ENCODE data around the gene CBY2. TPM values are rescaled to one million over a fixed set of nuclear protein-coding genes. Genes with fewer than 3 reads are reported as not detected.

The CBY2 gene
- total RNA-seq, 4 donors from 2014 or later, result not detected

DNA sequence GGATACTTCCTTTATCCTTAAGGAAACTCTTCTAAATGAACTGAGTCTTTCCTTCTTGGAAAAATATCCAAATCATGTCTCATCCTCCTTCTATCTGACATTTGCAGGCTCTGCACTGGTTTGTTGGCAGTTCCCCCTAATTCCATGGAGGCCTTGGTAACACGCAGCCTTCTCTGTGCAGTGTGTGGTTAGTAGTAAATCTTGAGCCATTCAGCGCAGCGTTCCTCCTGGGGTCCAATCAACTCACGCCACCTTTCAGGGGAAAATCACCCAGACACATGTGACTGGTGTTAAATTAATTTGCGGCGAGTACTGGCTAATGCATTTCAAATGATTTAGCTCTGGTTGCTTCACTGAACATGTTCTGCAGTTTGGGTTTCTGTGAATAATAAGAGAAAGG is 21.0 kb upstream of the CBY2 start:
- H3K4me3 ChIP-seq, result no peak overlapping the region
- no peaks in the 10 kb centered on the region for H3K4me1 ChIP-seq
- intact Hi-C loops (cut with DNase I; ENCODE audit: low total_unique reads), result no loop called here
- H3K36me3 ChIP-seq, result no peaks in the 10 kb centered on the region
- H3K27ac ChIP-seq, result no peak overlapping the region
- TF ChIP-seq POLR2A (IDR thresholded peaks at IDR 0.05), result no peak
- TF ChIP-seq, protein P1, sequence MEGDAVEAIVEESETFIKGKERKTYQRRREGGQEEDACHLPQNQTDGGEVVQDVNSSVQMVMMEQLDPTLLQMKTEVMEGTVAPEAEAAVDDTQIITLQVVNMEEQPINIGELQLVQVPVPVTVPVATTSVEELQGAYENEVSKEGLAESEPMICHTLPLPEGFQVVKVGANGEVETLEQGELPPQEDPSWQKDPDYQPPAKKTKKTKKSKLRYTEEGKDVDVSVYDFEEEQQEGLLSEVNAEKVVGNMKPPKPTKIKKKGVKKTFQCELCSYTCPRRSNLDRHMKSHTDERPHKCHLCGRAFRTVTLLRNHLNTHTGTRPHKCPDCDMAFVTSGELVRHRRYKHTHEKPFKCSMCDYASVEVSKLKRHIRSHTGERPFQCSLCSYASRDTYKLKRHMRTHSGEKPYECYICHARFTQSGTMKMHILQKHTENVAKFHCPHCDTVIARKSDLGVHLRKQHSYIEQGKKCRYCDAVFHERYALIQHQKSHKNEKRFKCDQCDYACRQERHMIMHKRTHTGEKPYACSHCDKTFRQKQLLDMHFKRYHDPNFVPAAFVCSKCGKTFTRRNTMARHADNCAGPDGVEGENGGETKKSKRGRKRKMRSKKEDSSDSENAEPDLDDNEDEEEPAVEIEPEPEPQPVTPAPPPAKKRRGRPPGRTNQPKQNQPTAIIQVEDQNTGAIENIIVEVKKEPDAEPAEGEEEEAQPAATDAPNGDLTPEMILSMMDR (IDR thresholded peaks at IDR 0.05), result no peak
- H3K27me3 ChIP-seq, result no peaks in the 10 kb centered on the region
- DNase-seq, result peak in 1 of 2 donors; percentile 24
- H3K9me3 ChIP-seq, result no peaks in the 10 kb centered on the region

DNA sequence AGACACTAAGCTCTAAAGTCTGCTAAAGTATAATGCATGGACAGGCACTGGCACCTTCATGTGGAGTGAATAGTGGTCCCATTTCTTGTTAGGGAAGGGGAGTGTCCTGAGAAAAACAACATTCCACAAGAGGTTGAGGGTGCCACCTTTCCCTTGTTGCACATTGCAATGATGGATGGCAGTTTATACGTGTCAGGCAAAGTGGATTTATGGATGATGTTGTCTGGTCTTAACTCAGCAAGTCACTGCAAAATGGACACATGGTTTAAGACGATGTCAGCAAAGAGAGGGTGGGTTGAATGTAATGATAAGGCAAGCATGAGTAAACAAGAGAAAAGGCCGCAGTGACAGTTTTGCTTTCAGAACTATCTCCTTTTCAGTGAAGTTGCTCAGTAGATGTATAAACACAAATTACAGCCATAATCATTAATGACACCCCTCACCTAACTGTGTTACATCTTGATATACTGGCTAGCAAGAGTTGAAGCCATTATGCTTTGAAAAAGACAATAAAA is 19.6 kb upstream of the CBY2 start:
- H3K4me1 ChIP-seq, result no peaks in the 10 kb centered on the region
- no peak overlapping the region for H3K4me3 ChIP-seq
- H3K27me3 ChIP-seq, result no peaks in the 10 kb centered on the region
- H3K27ac ChIP-seq, result no peak overlapping the region
- no peaks in the 10 kb centered on the region for H3K9me3 ChIP-seq
- DNase-seq, result no peak
- TF ChIP-seq POLR2A (IDR thresholded peaks at IDR 0.05), result no peak
- TF ChIP-seq, protein P1 (IDR thresholded peaks at IDR 0.05), result no peak
- no peaks in the 10 kb centered on the region for H3K36me3 ChIP-seq
- intact Hi-C loops (cut with DNase I; ENCODE audit: low total_unique reads), result no loop called here

DNA sequence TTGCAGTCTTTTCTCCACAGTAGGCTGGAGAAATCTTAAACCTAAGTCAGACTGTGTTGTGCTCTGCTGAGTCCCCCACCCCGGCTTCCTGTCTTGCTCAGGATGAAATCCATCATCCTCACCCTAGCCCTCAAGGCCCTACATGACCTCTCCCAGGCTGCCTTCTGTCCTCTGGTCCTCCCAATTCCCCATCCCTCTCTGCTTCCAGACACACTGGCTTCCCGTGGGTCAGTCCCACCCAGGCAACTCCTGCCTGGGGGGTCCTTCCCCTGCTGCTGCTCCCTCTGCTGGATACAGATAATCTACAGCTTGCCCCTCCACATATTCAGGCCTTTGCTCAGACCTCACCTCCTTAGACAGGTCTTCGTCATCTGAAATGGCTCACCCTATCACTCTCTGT is 18.4 kb upstream of the CBY2 start:
- Histone ChIP-seq H3K4me3 (no peak overlapping the region), H3K9me3 (no peaks in the 10 kb centered on the region), H3K27me3 (no peaks in the 10 kb centered on the region), H3K4me1 (no peaks in the 10 kb centered on the region), H3K27ac (no peak overlapping the region), H3K36me3 (no peaks in the 10 kb centered on the region)
- intact Hi-C loops (cut with DNase I; ENCODE audit: low total_unique reads), result no loop called here
- TF ChIP-seq POLR2A (IDR thresholded peaks at IDR 0.05), result no peak
- TF ChIP-seq, protein P1 (IDR thresholded peaks at IDR 0.05), result no peak
- no peak for DNase-seq

DNA sequence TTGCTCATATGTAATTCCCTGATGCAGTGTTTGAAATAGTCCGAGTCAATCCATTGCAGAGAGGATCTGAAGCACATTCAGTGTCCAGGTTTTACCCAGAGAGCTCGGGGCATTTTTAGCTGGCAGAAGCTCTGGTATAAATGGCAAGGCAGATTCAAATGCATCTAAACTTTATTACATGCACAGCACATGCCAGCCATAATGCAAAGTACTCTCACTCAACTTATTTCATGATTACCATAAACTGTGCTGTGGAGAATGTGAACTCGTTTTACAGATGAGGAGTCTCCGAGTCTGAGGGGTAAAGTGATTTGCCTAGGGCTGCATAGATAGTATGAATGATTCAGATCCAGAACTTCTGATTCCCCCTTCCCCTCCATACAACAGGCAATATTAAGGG is 13.5 kb upstream of the CBY2 start:
- H3K4me3 ChIP-seq, result no peak overlapping the region
- intact Hi-C loops (cut with DNase I; ENCODE audit: low total_unique reads), result no loop called here
- H3K27ac ChIP-seq, result no peak overlapping the region
- H3K36me3 ChIP-seq, result no peaks in the 10 kb centered on the region
- TF ChIP-seq, protein P1 (IDR thresholded peaks at IDR 0.05), result no peak
- TF ChIP-seq POLR2A (IDR thresholded peaks at IDR 0.05), result no peak
- H3K9me3 ChIP-seq, result no peaks in the 10 kb centered on the region
- no peaks in the 10 kb centered on the region for H3K27me3 ChIP-seq
- H3K4me1 ChIP-seq, result no peaks in the 10 kb centered on the region
- DNase-seq, result no peak

DNA sequence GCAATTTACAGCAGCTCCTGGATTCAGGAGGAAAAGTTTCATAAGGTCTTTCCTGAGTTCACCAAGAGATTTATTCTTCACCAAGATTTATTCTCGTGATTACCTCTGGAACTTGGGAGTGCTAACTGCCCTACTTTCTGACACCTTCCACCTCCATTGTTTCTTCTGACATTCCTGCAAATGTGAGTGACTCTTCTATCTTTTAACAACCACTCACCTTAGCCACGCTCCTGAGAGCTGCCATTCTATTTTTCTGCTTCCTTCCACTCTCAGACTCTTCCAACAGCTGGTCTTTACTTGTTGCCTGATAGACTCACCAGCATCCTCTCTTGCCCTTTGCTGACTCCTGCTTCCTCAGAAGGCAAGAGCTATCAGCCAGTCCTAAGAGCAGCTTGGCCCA is 11.5 kb upstream of the CBY2 start:
- no peak for DNase-seq

More for the DNA sequence above, 11.5 kb upstream of the CBY2 start:
- intact Hi-C loops (cut with DNase I; ENCODE audit: low total_unique reads), result no loop called here
- H3K36me3 ChIP-seq, result no peaks in the 10 kb centered on the region
- H3K4me3 ChIP-seq, result no peak overlapping the region
- H3K9me3 ChIP-seq, result no peaks in the 10 kb centered on the region
- no peak overlapping the region for H3K27ac ChIP-seq
- no peaks in the 10 kb centered on the region for H3K27me3 ChIP-seq
- TF ChIP-seq, protein P1 (IDR thresholded peaks at IDR 0.05), result no peak
- no peak for TF ChIP-seq POLR2A (IDR thresholded peaks at IDR 0.05)
- no peaks in the 10 kb centered on the region for H3K4me1 ChIP-seq
